Type B pancreatic cell (in vitro differentiated cells): ENCODE measurements around the gene G3BP1. TPM values are rescaled to one million over a fixed set of nuclear protein-coding genes. Genes with fewer than 3 reads are reported as not detected.

Source experiments
- DNase-seq: peaks from one replicate; pipeline ENCODE4 v3.0.0; 2021; ENCODE audit warnings: mixed read lengths; ENCODE audit not compliant: unreplicated experiment; ENCODE audit errors: extremely low spot score
- H3K27ac Mint-ChIP-seq: 2 replicates; pipeline ENCODE4 v1.8.0; 2021; ENCODE audit warnings: mild to moderate bottlenecking, mixed read lengths
- H3K27me3 Mint-ChIP-seq: 2 replicates; pipeline ENCODE4 v1.8.0; 2021; ENCODE audit warnings: mixed read lengths
- H3K36me3 Mint-ChIP-seq: 2 replicates; pipeline ENCODE4 v1.8.0; 2021; ENCODE audit warnings: mixed read lengths
- H3K4me1 Mint-ChIP-seq: one replicate; pipeline ENCODE4 v1.8.0; 2021; ENCODE audit warnings: mixed read lengths; ENCODE audit not compliant: unreplicated experiment
- H3K4me3 Mint-ChIP-seq: 2 replicates; pipeline ENCODE4 v1.8.0; 2021; ENCODE audit warnings: mild to moderate bottlenecking, mixed read lengths
- H3K9me3 Mint-ChIP-seq: 2 replicates; pipeline ENCODE4 v1.8.0; 2021; ENCODE audit warnings: mixed read lengths
- CTCF ChIP-seq: fragments of 200-600 bp; sonication (generic); conservative IDR thresholded peaks from 2 replicates; pipeline ENCODE4 v1.5.0; 2021; ENCODE audit warnings: antibody characterized with exemption, mild to moderate bottlenecking
- total RNA-seq: library from RNA; stranded (reverse); gene quantifications from 2 replicates; pipeline ENCODE4 v1.2.1, GENCODE V29; 2021; ENCODE audit warnings: low replicate concordance

G3BP1 gene
- total RNA-seq, 1 donor from 2014 or later, result 241 TPM

DNA sequence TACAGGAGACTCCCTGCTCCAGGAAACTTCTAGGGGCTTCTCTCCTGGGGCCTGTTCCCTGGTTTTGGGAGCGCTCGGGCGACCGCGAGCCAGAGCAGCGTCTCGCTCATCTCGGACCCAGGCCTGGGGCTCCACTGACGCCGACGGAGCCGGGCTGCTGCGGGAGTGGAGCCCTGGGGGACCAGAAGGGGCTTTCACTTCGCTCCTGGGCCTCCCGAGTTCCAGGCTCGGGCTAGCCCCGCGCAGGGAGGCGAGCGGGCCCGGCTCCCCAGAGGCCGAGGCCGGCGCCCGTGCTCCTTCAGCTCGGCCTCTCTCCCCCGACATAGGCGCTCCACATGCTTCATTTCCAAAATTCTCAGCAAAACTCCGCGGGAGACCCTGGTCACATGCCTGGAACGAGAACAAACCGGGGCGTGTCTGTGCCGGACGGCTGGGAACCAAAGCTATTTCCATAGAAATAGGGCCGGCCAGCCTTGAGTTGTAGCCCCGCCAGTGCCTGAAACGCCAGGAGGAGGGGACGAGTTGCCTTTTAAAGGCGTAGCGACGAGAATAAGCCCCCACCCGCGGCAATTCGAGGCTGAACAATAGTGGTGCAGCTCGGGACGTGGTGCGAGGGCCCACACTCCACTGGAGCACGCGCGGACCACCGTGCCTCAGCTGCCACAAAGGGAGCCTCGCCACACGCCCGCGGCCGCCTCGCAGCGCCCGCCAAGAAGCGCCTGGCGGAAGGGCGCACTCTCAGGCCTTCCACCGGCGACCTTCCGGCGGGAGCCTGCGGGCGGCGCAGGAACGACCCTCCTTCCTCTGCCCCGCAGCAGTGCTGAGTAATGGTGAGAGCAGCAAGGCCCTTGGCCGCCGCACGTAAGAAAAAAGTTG, 1.1 kb upstream of the G3BP1 start:
- Mint-ChIP-seq H3K27ac (no peak overlapping the region), H3K4me1 (peaks cover 23% of the 10 kb centered on the region), H3K9me3 (no peaks in the 10 kb centered on the region), H3K27me3 (no peaks in the 10 kb centered on the region), H3K36me3 (no peaks in the 10 kb centered on the region), H3K4me3 (peak overlapping the region; percentile 59)
- no peak for TF ChIP-seq CTCF
- peak; percentile 78 for DNase-seq

GRCh38 chr5:151772029-151772845, 483 bp downstream of the G3BP1 start:
- Mint-ChIP-seq H3K4me3 (peak overlapping the region; percentile 92), H3K36me3 (peaks cover 11% of the 10 kb centered on the region), H3K27ac (peak overlapping the region; percentile 76), H3K27me3 (no peaks in the 10 kb centered on the region), H3K9me3 (no peaks in the 10 kb centered on the region), H3K4me1 (peaks cover 32% of the 10 kb centered on the region)
- peak; percentile 78 for DNase-seq
- TF ChIP-seq CTCF, result no peak

DNA sequence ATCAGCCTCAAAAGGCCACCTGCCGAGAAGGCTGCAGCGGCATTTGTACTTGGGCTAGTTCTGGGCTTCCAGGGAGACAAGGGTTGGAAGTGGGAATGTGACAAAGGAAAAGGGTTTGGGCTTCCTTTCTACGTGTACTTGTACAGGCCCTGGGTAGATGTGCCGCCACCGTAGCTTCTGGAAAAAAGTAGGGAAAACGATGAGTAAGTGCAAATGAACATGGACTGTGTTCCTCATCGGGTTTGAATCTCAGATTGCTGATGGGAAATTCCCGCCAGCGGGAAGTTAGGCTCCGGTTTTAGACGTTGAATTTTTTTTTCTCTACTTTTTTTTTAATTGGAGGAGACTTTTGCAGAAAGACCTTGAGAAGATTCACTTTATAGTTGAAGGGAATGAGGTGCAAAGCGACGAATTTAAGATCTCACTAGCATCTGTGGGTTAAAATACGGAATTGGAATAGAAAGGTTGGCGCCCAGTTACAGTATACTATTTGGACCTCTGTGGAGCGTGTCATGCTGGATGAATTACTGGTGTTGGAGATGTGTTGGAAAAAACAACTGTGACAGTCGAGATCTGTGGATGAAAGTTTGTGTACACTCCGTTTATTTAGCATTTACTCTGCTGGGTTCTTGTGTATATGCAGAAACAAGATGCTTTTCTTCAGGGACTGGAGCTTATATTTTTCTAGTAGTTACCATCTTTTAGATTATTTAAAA, 1.2 kb downstream of the G3BP1 start:
- no peak for DNase-seq
- Mint-ChIP-seq H3K4me3 (peak overlapping the region; percentile 92), H3K27me3 (no peaks in the 10 kb centered on the region), H3K4me1 (peaks cover 39% of the 10 kb centered on the region), H3K36me3 (peaks cover 18% of the 10 kb centered on the region), H3K27ac (peak overlapping the region; percentile 76), H3K9me3 (no peaks in the 10 kb centered on the region)
- TF ChIP-seq CTCF, result no peak

DNA sequence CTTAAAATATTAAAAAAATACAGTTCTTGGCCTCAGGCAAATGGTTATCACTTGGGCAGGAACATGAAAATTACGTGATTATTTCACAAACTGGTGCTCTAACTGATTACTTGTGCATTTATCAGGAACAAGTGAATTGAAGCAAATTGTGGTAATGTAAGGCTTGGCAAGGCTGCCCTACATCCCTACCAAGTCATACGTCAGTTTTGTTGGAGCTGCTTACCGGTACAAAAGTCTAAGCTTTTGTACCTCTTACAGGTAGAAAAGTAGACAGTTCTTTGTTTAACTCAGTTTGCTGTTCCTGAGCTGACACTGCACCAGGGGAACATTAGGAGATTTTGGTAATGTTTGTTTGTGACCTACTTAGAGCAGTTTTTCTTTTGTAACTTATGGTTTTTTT, 2.2 kb downstream of the G3BP1 start:
- Mint-ChIP-seq H3K9me3 (no peaks in the 10 kb centered on the region), H3K27ac (peak overlapping the region; percentile 68), H3K4me3 (peak overlapping the region; percentile 92), H3K36me3 (peaks cover 21% of the 10 kb centered on the region), H3K4me1 (peaks cover 37% of the 10 kb centered on the region), H3K27me3 (no peaks in the 10 kb centered on the region)
- no peak for TF ChIP-seq CTCF
- DNase-seq, result no peak

GRCh38 chr5:151775025-151775606, 3.4 kb downstream of the G3BP1 start:
- no peak for TF ChIP-seq CTCF
- H3K27me3 Mint-ChIP-seq, result no peaks in the 10 kb centered on the region
- H3K4me1 Mint-ChIP-seq, result peaks cover 48% of the 10 kb centered on the region

More at GRCh38 chr5:151775025-151775606, 3.4 kb downstream of the G3BP1 start:
- Mint-ChIP-seq H3K4me3 (peak overlapping the region; percentile 92), H3K27ac (peak overlapping the region; percentile 1), H3K36me3 (peaks cover 31% of the 10 kb centered on the region), H3K9me3 (no peaks in the 10 kb centered on the region)
- DNase-seq, result no peak
